Parathyroid adenoma (tissue), 2 donors: Measurements from ENCODE around the gene MEI1.

Experiments
- H2AFZ ChIP-seq: fragments of 300-600 bp; sonication (generic); one replicate; pipeline ENCODE4 v1.7.0; 2017; ENCODE audit warnings: antibody characterized with exemption, mild to moderate bottlenecking
- H3K27ac ChIP-seq: fragments of 300-600 bp; sonication (generic); one replicate; pipeline ENCODE4 v1.7.0; 2017
- H3K27me3 ChIP-seq: fragments of 300-600 bp; sonication (generic); one replicate; pipeline ENCODE4 v1.7.0; 2017; ENCODE audit warnings: low read length; ENCODE audit not compliant: control insufficient read depth, insufficient read depth
- H3K36me3 ChIP-seq: fragments of 300-600 bp; sonication (generic); one replicate; pipeline ENCODE4 v1.7.0; 2017; ENCODE audit warnings: low read length; ENCODE audit not compliant: control insufficient read depth, insufficient read depth
- H3K4me1 ChIP-seq: fragments of 300-600 bp; sonication (generic); one replicate; pipeline ENCODE4 v1.7.0; 2017; ENCODE audit warnings: control low read depth
- H3K4me2 ChIP-seq: fragments of 300-600 bp; sonication (generic); one replicate; pipeline ENCODE4 v1.7.0; 2017; ENCODE audit warnings: low read length
- H3K4me3 ChIP-seq: fragments of 300-600 bp; sonication (generic); one replicate; pipeline ENCODE4 v1.7.0; 2017; ENCODE audit warnings: low read depth, low read length
- H3K79me2 ChIP-seq: fragments of 300-600 bp; sonication (generic); one replicate; pipeline ENCODE4 v1.7.0; 2017; ENCODE audit warnings: control low read depth
- H3K9ac ChIP-seq: fragments of 300-600 bp; sonication (generic); one replicate; pipeline ENCODE4 v1.7.0; 2017; ENCODE audit warnings: mild to moderate bottlenecking
- H3K9me3 ChIP-seq: fragments of 300-600 bp; sonication (generic); one replicate; pipeline ENCODE4 v1.7.0; 2017; ENCODE audit warnings: low read length; ENCODE audit not compliant: control insufficient read depth
- CTCF ChIP-seq: fragments of 300-600 bp; sonication (generic); IDR thresholded peaks from one replicate; pipeline ENCODE4 v1.7.0; 2017; ENCODE audit warnings: antibody characterized with exemption, mild to moderate bottlenecking
- donor health status: primary hyperparathyroidism.

MEI1 gene

GRCh38 chr22:41805639-41806038, 106.3 kb downstream of the MEI1 start:
- Histone ChIP-seq H3K36me3 (no peaks in the 10 kb centered on the region), H3K9ac (no peak overlapping the region), H3K27ac (no peak overlapping the region), H3K4me1 (peaks cover 3% of the 10 kb centered on the region), H3K4me2 (no peak overlapping the region), H3K4me3 (no peak overlapping the region), H3K27me3 (no peaks in the 10 kb centered on the region), H3K79me2 (no peaks in the 10 kb centered on the region), H3K9me3 (no peaks in the 10 kb centered on the region), H2AFZ (no peak overlapping the region)
- TF ChIP-seq CTCF, result no peak

- H2AFZ ChIP-seq, result no peak overlapping the region
- H3K27me3 ChIP-seq, result no peaks in the 10 kb centered on the region
- TF ChIP-seq CTCF, result no peak
- H3K4me3 ChIP-seq, result no peak overlapping the region
- H3K9ac ChIP-seq, result no peak overlapping the region
- H3K9me3 ChIP-seq, result no peaks in the 10 kb centered on the region
- no peak overlapping the region for H3K4me2 ChIP-seq
- no peaks in the 10 kb centered on the region for H3K36me3 ChIP-seq
- no peak overlapping the region for H3K27ac ChIP-seq
- H3K4me1 ChIP-seq, result no peaks in the 10 kb centered on the region
- no peaks in the 10 kb centered on the region for H3K79me2 ChIP-seq
Measured at GRCh38 chr22:41808400-41808799, 109.1 kb downstream of the MEI1 start.

- H2AFZ ChIP-seq, result no peak overlapping the region
- no peaks in the 10 kb centered on the region for H3K27me3 ChIP-seq
- no peak overlapping the region for H3K4me2 ChIP-seq
- H3K79me2 ChIP-seq, result no peaks in the 10 kb centered on the region
- no peaks in the 10 kb centered on the region for H3K36me3 ChIP-seq
- TF ChIP-seq CTCF, result no peak
- H3K9me3 ChIP-seq, result no peaks in the 10 kb centered on the region
- no peak overlapping the region for H3K4me3 ChIP-seq
- no peak overlapping the region for H3K9ac ChIP-seq
- no peaks in the 10 kb centered on the region for H3K4me1 ChIP-seq
- no peak overlapping the region for H3K27ac ChIP-seq
Measured at GRCh38 chr22:41810022-41810421, 110.7 kb downstream of the MEI1 start.

- Histone ChIP-seq H3K27ac (no peak overlapping the region), H3K4me2 (no peak overlapping the region), H3K27me3 (no peaks in the 10 kb centered on the region), H2AFZ (no peak overlapping the region), H3K79me2 (no peaks in the 10 kb centered on the region), H3K36me3 (no peaks in the 10 kb centered on the region), H3K4me3 (no peak overlapping the region), H3K4me1 (peaks cover 5% of the 10 kb centered on the region), H3K9me3 (no peaks in the 10 kb centered on the region), H3K9ac (no peak overlapping the region)
- TF ChIP-seq CTCF, result no peak
Measured at GRCh38 chr22:41812805-41813545, 113.7 kb downstream of the MEI1 start.
